GM18907 (cell line): Measurements from ENCODE around the gene VPS18.

ENCODE experiments used
- ATAC-seq: cut with Tn5 transposase; IDR thresholded peaks from one replicate; pipeline ENCODE4 v1.9.1; 2021; ENCODE audit warnings: mild to moderate bottlenecking, moderate library complexity; ENCODE audit not compliant: unreplicated experiment

The VPS18 gene

DNA sequence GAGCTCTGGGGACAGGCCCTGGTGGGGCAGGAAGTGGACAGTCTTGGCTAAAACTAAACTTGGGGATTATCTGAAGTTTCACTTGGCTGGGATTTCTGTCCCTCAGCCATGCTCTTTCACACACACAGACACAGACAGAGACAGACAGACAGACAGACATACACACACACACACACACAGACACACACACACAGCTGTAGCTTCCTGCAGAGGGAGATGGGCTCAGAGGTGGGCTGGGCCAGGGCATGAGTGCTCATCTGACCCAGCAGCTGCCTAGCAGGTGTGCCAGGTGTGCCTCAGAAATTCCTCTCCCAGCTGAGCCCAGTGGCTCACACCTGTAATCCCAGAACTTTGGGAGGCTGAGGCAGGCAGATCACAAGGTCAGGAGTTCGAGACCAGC, 23.5 kb upstream of the VPS18 start:
- no peak for ATAC-seq

DNA sequence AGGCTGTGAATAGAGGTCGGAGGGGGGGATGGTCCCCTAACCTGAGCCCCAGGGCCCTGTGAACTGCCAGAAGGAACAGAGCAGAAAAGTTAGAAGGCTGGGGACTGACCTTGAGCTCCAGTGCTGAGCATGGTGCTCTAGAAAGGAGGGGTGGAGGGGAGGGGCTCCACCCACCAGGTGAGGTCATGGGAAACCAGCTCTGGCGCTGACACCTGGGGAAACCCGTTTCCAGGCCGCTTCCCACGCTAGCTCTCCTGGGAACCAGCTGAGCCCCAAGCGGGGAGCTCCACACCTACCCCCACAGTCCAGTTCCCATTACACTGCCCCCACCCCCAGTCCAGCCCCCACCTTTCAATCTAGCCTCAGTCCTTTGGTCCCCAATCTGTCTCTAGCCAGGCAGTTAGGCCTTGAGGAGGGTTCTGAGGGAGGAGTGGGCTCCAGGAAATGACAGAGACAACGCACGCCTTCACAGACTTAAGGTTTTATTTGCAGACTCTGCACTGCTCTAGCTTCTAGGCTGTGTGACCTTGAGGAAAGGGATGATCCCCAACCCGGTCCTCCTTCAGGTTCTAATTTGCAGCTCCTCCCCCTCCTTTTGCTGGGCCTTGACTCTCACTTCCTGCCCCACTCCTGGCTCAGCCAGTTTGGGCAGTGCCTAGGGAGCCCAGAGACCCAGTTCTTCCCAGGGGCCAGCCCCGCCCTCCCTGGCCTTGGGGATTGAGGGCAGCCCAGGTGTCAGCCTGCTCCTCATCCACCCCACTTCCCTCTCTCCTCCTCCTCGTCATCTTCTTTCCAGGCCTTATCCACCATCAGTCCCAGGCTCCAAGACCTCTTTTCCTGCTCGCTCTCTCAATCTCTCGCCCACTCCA, 22.3 kb upstream of the VPS18 start:
- peak; percentile 39 for ATAC-seq

DNA sequence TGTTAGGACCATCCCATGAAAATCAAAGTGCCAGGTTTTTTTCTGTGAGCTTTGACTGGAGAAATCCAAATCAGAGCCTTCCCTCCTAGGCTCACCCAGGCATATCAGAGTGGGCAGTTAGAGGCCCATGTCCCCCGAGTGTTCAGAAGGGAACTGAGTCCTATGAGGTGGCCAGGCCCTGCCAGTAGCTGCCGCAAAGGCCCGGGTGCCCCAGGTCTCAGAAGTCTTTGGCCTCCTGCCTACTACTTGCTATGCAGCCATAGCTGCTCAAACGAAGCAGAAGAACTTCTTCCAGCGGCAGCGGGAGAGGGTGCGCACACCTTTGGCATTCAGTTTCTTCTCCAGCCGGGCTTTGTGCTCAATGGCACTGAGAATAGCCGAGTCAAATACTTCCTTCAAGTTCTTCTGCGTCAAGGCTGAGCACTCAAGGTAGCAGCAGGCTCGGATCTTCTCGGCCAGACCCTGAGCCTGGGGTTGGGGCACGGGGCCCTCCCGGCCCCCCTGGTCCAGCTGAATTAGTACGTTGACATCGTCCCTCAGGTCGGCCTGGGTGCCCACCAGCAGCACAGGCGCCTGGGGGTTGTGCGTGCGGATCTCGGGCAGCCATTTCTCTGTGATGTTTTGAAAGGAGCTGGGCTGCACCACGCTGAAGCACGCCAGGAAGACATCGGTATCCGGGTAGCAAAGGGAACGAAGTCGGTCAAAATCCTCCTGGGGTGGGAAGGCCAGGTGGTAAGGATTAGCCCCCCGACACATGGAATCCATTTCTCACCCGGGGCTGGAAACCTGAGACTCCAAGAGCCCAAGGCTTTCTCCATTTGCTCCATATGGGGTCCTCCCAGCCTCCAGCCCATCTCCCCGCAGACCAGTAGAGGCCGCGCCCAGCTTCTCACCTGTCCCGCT, 21.2 kb upstream of the VPS18 start:
- ATAC-seq: no peak

DNA sequence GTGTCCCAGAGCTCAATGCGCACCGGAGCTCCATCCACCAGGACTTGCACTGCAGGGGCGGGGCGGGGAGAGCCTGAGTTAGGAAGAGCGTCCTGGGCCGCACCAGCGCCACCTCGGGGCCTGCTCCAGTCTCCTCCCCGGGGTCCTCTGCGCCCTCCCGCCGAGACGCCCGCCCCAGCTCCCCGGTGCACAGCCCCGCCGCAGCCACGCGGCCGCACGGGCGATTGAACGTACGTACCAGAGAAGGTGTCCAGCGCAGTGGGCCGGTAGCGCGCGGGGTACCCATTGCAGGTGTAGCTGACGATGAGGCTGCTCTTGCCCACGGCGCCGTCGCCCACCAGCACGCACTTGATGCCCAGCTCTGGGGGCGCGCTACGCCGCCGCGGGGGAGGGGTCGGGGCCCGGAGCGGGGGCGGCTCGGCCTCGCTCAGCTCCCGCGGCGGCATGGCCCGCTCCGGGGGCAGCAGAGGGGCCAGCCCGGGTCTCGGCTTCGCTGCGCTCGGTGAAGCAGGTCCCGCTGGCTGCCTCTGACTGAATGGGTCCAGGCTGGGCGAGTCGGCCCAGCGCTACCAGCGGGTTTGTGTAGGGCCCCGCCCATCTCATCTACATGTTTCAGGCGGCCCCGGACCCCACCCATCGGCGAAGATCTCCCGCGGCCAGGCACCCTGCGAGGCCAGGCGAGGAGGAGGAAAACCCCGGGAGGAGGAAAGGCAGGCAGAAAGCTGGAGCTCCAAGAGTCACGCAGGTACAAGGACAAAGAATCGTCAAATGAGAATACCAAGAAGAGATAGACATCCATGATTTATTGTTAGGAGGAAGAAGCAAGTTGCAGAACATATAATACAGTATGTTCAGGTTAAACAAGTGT, 20.3 kb upstream of the VPS18 start, which contains the start of gene RHOV:
Gene RHOV (minus strand): TSS at position 541 of the 868 bp plus-strand sequence. CDS start 95 bp downstream, at position 446.
- ATAC-seq: peak; percentile 48

DNA sequence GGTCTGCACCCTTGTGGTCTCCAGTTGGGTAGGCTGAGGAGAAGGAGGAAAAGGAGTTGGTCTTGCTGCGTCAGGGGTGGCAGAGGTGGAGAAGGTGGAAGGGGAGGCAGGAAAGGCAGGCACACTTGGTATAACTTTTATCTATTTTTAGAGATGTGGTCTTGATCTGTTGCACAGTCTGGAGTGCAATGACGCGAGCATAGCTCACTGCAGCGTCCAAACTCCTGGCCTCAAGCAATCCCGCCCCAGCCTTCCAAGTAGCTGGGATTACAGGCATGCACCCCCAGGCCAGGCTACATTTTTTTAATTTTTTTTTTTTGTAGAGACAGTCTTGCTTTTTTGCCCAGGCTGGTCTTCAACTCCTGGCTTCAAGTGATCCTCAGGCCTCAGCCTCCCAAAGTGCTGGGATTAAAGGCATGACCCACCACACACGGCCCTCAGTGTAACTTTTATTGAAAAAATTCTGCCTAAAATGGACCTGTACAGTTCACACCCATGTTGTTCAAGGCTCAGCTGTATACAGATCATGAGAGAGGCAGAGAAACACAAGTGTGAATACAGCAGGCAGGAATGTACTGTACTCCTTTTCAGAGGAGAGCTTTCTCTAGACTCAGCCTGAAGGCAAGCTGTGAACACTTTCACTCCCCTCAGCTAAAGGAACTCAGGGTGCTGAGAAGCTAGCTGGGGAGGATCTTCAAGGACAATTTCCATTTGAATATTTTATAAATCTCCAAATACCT, 18.1 kb upstream of the VPS18 start:
- no peak for ATAC-seq

DNA sequence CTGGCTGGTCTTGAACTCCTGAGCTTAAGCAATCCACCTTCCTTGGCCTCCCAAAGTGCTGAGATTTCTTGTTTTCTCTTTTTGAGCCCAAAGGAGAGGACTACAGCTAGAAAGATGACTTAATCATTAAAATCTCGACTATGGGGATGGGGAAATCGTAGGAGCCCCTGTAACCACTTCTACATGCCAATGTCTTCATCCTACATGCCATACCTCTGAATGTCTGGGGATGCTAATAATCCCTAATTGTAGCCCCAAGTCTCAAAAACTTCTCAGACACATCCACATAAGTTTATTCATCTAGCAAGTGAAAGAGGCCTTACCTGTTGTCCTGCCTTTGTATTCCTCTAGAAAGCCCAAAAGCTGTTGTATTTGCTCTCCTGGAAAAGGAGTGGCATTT, 16.6 kb upstream of the VPS18 start:
- ATAC-seq: no peak

DNA sequence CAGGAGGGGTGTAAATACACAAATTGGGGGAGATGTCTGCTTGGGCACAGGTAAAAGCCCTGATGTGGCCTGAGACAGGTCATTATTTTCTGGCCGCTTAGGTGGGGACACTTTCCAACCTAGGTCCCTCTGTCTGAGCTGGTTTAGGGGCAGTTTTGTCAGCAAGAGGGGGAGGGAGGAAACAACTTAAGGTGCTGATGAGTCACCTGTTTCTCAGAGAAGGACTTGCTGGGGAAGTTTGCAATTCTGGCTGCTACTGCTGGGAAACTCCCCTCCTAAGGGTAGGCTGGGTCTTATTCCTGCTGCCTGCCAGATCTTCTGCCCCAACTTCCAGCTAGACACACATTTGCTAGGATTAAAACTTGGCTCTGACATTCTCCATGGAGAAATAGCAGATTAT, 15.5 kb upstream of the VPS18 start:
- ATAC-seq: peak; percentile 70

DNA sequence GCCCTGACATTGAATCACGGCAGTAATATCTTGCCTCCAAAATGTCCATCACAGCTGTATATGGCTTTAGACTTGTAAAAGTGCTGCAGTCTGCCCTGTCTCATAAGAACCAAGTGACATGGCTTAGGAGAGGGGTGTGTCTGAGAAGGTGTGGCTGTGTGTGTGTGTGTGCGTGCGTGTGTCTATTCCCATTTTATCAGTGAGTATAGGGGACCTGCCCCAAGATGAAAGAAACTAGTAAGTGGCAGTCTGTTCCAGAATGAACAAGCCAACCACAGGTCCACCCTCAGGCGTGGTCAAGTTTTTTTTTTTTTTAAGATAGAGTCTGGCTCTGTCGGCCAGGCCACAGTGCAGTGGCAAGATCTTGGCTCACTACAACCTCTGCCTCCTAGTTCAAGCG, 14.6 kb upstream of the VPS18 start:
- ATAC-seq: no peak

DNA sequence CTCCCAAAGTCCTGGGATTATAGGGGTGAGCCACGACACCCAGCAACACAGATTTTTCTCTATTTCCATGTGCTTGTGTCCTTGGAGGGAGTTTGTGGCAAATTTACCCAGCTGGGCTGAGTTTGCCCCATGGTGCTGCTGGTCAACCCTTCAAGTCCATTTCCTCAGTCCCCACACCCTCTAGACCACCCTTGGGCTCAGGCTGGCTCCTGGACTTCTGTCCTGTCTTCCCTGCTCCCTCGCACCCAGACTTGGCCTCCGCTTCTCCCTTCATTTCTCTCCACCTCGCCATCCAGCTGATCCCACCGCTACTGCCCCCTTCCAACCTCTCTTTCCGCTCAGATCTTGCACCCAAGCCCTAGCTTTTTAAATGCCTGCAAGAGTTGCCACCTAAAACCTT, 12.9 kb upstream of the VPS18 start:
- ATAC-seq: no peak

DNA sequence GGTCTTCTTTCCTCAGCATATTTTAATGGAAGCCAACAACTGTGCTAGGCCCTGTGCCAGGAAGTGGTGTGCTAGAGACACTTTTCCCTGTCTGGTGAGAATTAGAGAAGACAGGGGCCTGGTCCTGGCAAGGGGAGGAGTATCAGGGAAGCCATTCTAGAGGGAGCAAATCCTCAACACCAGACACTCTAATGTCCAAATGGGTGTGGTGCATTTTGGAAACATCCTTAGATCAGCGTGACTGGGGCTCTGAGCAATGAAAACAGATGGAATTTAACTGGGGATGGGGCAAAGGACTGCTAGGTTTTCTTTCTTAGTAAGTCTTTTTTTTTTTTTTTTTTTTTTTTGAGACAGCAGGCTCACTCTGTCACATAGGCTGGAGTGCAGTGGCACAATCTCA, 7.7 kb upstream of the VPS18 start:
- no peak for ATAC-seq

DNA sequence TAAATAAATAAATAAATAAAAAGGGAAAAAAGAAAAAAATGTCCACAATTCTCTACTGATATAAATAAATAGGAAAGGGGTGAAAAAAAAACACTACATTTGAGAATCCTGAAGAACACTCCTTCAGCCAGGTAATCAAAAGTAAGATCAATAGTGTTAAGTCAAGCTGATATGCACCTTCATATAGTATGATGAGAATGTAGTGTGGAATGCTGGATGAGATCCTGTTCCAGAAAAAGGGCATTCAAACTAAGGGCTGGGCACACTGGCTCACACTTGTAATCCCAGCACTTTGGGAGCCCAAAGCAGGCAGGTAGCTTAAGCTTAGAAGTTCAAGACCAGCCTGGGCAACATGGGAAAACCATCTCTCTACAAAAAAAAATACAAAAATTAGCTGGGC, 5.1 kb upstream of the VPS18 start:
- no peak for ATAC-seq

DNA sequence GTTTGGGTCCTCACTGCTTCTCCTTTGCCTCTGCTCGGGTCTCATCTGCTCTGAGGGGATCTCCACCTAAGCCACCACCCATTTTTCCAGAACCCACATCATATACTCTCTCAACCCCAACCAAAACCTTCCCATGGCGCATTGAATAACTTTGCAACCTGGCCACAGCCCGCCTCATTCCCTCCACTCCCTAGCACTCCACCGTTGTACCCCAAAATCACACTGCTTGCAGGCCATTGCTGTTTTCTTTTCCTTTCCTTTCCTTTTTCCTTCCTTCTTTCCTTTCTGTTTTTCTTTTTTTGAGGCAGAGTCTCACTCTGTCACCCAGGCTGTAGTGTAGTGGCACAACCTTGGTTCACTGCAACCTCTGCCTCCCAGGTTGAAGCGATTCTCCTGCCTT, 3.1 kb upstream of the VPS18 start:
- no peak for ATAC-seq

DNA sequence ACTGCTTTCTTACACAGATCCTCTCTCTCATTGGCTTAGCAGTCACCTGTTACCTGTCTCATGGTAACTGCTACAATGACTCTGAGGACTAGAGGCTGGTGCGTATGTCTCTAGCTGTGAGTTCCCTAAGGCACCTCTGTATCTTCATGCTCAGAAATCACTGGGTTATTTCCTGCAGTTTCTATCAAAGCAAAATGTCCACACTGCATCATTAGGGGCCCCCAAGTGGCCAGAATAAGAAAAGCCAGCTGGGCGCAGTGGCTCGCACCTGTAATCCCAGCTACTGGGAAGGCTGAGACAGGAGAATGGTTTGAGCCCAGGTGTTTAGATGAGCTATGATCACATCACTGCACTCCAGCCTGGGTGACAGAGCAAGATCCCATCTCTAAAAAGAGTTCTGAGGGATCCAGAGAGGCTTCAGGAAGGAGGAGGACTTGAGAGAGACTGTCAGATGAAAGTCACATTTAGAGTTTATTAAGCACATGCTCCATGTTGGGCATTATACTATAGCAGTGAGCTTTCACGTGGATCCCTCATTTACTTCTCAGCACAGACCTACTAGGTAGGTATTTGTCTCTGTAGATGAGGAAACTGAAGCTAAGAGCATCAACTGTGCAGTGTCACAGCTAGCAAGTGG, 2.3 kb upstream of the VPS18 start:
- ATAC-seq: no peak

DNA sequence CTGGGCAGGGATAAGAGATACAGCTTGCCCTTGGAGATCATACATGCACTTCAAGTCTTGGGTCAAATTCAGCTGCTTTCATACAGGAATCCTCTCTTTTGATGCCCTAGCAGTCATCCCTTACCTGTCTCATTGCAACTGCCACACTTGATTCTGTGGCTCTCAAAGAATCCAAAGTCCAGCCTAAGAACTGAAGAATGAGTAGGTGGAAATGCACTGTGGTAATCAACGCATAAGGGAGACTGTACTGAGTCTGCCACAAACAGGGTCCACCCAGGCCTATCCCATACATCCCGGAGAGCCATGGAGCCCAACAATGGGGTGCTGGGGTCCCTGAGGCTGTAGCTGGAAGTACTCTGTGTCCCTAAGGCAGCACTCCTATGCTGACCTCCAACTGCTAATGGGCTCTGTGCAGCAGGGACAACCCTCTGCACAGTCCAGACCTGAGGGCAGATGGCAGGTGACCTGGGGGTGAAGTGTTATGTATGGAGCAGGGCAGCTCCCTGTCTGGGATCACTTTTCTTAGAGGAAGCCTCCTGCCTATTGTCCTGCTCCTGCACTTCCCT, 1.7 kb upstream of the VPS18 start:
- no peak for ATAC-seq

DNA sequence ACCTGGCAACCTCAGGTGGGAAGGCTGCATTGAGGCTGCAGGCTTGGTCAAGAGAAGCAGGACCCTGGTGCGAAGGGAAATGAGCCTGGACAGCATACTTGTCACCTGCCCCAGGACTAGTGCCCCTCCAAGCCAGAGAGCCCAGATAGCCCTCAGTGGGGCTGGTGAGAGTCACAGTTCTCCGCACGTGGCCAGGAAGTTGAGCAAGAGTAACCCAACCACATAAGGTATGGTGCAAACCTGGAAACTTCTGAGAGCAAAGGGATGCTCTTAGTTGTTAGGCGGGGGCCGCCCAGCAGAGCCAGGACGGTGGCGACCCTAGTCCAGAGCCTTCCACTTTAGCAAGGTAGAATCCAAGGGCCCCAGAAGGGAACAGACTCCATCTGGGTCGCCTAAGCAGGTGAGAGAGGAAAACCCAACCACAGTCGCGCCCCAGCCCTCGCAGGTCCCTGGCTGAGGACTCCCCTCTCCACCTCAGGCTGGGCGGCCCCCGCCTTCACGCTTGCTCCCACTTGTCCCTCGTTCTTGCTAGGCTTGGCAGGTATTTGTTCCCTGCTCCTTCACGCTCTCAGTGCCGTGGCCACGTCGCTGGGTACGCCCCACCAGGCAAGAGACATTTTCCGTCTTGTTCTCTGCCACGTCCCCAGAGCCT, 1.1 kb upstream of the VPS18 start:
- no peak for ATAC-seq

DNA sequence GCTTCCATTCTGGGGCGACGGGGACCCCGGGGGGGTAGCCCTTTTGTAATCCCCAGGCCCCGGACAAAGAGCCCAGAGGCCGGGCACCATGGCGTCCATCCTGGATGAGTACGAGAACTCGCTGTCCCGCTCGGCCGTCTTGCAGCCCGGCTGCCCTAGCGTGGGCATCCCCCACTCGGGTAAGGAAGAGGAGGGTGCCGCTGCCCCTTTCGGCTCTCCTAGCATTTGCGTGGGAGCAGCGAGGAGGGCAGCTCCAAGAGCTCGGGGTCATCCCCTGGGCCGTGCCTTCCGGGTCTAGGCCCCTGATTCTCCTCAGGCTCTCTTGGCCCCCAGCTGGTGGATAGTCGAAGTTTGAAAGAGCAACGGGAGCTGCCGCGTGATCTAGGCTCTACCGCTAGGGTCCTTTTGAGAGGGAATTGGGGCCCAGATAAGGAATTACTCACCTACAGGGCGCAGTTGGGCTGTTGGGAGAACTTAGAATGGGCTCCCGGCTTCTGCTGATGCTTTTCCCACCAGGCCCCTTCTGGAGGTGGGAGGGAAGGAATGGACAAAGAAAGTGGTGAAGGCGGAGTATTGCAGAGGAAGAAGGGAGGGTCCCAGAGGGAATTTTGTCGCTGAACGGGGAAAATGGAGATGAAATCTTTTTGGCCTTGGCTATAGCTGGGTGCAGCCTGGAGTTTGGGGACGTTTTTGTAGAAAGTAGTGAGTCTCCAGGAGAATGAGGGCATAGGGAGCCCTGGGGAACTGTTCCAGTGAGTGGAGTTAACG, 615 bp downstream of the VPS18 start:
- peak; percentile 45 for ATAC-seq

DNA sequence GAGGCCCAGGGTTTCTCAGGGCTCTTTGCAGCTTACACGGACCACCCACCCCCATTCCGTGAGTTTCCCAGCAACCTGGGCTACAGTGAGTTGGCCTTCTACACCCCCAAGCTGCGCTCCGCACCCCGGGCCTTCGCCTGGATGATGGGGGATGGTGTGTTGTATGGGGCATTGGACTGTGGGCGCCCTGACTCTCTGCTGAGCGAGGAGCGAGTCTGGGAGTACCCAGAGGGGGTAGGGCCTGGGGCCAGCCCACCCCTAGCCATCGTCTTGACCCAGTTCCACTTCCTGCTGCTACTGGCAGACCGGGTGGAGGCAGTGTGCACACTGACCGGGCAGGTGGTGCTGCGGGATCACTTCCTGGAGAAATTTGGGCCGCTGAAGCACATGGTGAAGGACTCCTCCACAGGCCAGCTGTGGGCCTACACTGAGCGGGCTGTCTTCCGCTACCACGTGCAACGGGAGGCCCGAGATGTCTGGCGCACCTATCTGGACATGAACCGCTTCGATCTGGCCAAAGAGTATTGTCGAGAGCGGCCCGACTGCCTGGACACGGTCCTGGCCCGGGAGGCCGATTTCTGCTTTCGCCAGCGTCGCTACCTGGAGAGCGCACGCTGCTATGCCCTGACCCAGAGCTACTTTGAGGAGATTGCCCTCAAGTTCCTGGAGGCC, 5.4 kb downstream of the VPS18 start:
- ATAC-seq: no peak
